ENCODE results near the gene TAS2R31. TPM values are rescaled to one million over a fixed set of nuclear protein-coding genes. Genes with fewer than 3 reads are reported as not detected.

The TAS2R31 gene
- total RNA-seq, 4 donors from 2014 or later = 0.59 to 30.8 (median 15.7) TPM

- H3K4me3 ChIP-seq = no peak overlapping the region
- intact Hi-C loops (cut with DNase I; ENCODE audit: low total_unique reads) = no loop called here
- no peaks in the 10 kb centered on the region for H3K9me3 ChIP-seq
- H3K27me3 ChIP-seq = no peaks in the 10 kb centered on the region
- H3K36me3 ChIP-seq = no peaks in the 10 kb centered on the region
- TF ChIP-seq POLR2A (IDR thresholded peaks at IDR 0.05) = no peak
- TF ChIP-seq CTCF (IDR thresholded peaks at IDR 0.05) = no peak
- H3K4me1 ChIP-seq = no peaks in the 10 kb centered on the region
- no peak overlapping the region for H3K27ac ChIP-seq
- no peak for DNase-seq
Measured at GRCh38 chr12:10994307-10994706, 36.9 kb downstream of the TAS2R31 start.

DNA sequence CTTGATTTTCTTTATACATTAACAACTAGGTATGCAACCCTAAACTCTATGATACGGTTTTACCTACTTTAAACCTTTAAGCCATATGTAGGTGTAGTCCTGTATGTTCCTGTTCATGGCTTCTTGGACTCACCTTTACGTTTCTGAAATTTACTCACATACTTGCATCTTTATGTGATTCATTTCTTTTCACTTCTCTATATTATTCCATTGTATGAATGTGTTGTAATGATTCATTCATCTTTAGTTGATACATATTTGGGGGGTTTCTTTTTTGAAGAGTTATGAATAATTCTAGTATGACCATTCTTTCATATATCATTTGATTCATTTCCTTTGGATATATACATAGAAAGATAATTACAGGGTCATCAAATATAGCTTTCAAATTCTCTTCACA is 42.1 kb downstream of the TAS2R31 start:
- TF ChIP-seq POLR2A (IDR thresholded peaks at IDR 0.05) (no peak), CTCF (IDR thresholded peaks at IDR 0.05) (no peak)
- H3K9me3 ChIP-seq = no peaks in the 10 kb centered on the region
- H3K27me3 ChIP-seq = no peaks in the 10 kb centered on the region
- no peak for DNase-seq
- H3K27ac ChIP-seq = no peak overlapping the region
- no peaks in the 10 kb centered on the region for H3K4me1 ChIP-seq
- no peak overlapping the region for H3K4me3 ChIP-seq
- no peaks in the 10 kb centered on the region for H3K36me3 ChIP-seq
- intact Hi-C loops (cut with DNase I; ENCODE audit: low total_unique reads) = no loop called here

GRCh38 chr12:10986812-10987211 is 44.4 kb downstream of the TAS2R31 start, which contains the start of gene TAS2R50:
Gene TAS2R50 (minus strand): TSS chr12:10986912. CDS start chr12:10986860, 52 bp downstream.
- H3K4me3 ChIP-seq = no peak within 1 kb of the TSS
- no peaks in the 10 kb centered on the region for H3K36me3 ChIP-seq
- no peak for TF ChIP-seq POLR2A (IDR thresholded peaks at IDR 0.05)
- no peak for TF ChIP-seq CTCF (IDR thresholded peaks at IDR 0.05)
- no peak within 1 kb of the TSS for H3K27ac ChIP-seq
- no peaks in the 10 kb centered on the region for H3K9me3 ChIP-seq
- H3K27me3 ChIP-seq = no peaks in the 10 kb centered on the region
- H3K4me1 ChIP-seq = no peaks in the 10 kb centered on the region
- intact Hi-C loops (cut with DNase I; ENCODE audit: low total_unique reads) = no loop called here
- no peak for DNase-seq

- Histone ChIP-seq H3K36me3 (no peaks in the 10 kb centered on the region), H3K27ac (no peak overlapping the region), H3K9me3 (no peaks in the 10 kb centered on the region), H3K4me3 (no peak overlapping the region), H3K27me3 (no peaks in the 10 kb centered on the region), H3K4me1 (no peaks in the 10 kb centered on the region)
- intact Hi-C loops (cut with DNase I; ENCODE audit: low total_unique reads) = no loop called here
- TF ChIP-seq POLR2A (IDR thresholded peaks at IDR 0.05) = no peak
- TF ChIP-seq CTCF (IDR thresholded peaks at IDR 0.05) = no peak
- DNase-seq = no peak
Measured at GRCh38 chr12:10982244-10982643, 49.0 kb downstream of the TAS2R31 start.

Other genes starting within 250 kb of the TAS2R31 start
- gene TAS2R7, start 228.8 kb downstream of the TAS2R31 start, total RNA-seq = under 1 TPM in 1 of 4 donors, not detected in 3; 0.28 TPM
- under 1 TPM in 1 of 4 donors, not detected in 3; 0.49 TPM for gene TAS2R8, start 224.1 kb downstream of the TAS2R31 start, total RNA-seq
- gene TAS2R9, start 221.2 kb downstream of the TAS2R31 start, total RNA-seq = under 1 TPM in 1 of 4 donors, not detected in 3; 0.28 TPM
- gene TAS2R10, start 205.0 kb downstream of the TAS2R31 start, total RNA-seq = 1 to 10 TPM in 2 of 4 donors, not detected in 2; 2.3 to 5.2 TPM
- 10 to 100 TPM in 1 of 4 donors, 1 to 10 TPM in 2, not detected in 1; 3.0 to 11.0 (median 7.9) TPM for gene PRR4, start 181.9 kb downstream of the TAS2R31 start, total RNA-seq
- gene PRH1, start 147.2 kb downstream of the TAS2R31 start, total RNA-seq = 10 to 100 TPM; 13.1 to 84.0 (median 57.5) TPM
- 10 to 100 TPM in 1 of 4 donors, 1 to 10 TPM in 2, under 1 TPM in 1; 0.51 to 11.3 (median 4.3) TPM for gene TAS2R13, start 121.8 kb downstream of the TAS2R31 start, total RNA-seq
- gene PRH2, start 102.2 kb downstream of the TAS2R31 start, total RNA-seq = not detected
- gene TAS2R14, start 92.1 kb downstream of the TAS2R31 start, total RNA-seq = 10 to 100 TPM in 1 of 4 donors, 1 to 10 TPM in 2, under 1 TPM in 1; 0.26 to 21.1 (median 9.1) TPM
- 10 to 100 TPM in 1 of 4 donors, 1 to 10 TPM in 2, not detected in 1; 1.2 to 20.0 (median 5.8) TPM for gene TAS2R50, start 44.5 kb downstream of the TAS2R31 start, total RNA-seq
- 10 to 100 TPM in 1 of 4 donors, 1 to 10 TPM in 2, under 1 TPM in 1; 0.77 to 24.1 (median 4.8) TPM for gene TAS2R20, start 33.1 kb downstream of the TAS2R31 start, total RNA-seq
- gene TAS2R19, start 8.8 kb downstream of the TAS2R31 start, total RNA-seq = 10 to 100 TPM in 2 of 4 donors, 1 to 10 TPM in 2; 2.6 to 32.1 (median 8.2) TPM
- gene TAS2R46, start 30.9 kb upstream of the TAS2R31 start, total RNA-seq = 1 to 10 TPM in 2 of 4 donors, not detected in 2; 5.5 to 8.7 TPM
- 10 to 100 TPM in 1 of 4 donors, 1 to 10 TPM in 1, under 1 TPM in 1, not detected in 1; 0.29 to 19.5 (median 7.7) TPM for gene TAS2R43, start 60.9 kb upstream of the TAS2R31 start, total RNA-seq
- gene TAS2R30, start 103.2 kb upstream of the TAS2R31 start, total RNA-seq = 10 to 100 TPM in 2 of 4 donors, 1 to 10 TPM in 1, not detected in 1; 9.4 to 34.9 (median 14.9) TPM
- gene SMIM10L1, start 139.8 kb upstream of the TAS2R31 start, total RNA-seq = 1 to 10 TPM; 3.6 to 7.5 (median 7.1) TPM
- gene TAS2R42, start 155.5 kb upstream of the TAS2R31 start, total RNA-seq = not detected
- not detected for gene PRB3, start 238.3 kb upstream of the TAS2R31 start, total RNA-seq

Data from uterus (tissue), 4 donors.